GM21576 (cell line): Measurements from ENCODE around the gene BHLHA9.

Experiments
- ATAC-seq: cut with Tn5 transposase; IDR thresholded peaks from one replicate; pipeline ENCODE4 v1.9.1; 2021; ENCODE audit warnings: mild to moderate bottlenecking, moderate library complexity; ENCODE audit not compliant: unreplicated experiment

BHLHA9 gene

GRCh38 chr17:1251866-1252608 lies 18.2 kb upstream of the BHLHA9 start:
- ATAC-seq = no peak

- no peak for ATAC-seq
These were observed 15.2 kb upstream of the BHLHA9 start for GRCh38 chr17:1255041-1255440.

- ATAC-seq = no peak
These were observed 13.5 kb upstream of the BHLHA9 start for GRCh38 chr17:1256699-1257098.

GRCh38 chr17:1260086-1260769 lies 10.0 kb upstream of the BHLHA9 start:
- no peak for ATAC-seq

GRCh38 chr17:1260770-1261161 lies 9.5 kb upstream of the BHLHA9 start:
- no peak for ATAC-seq

GRCh38 chr17:1264196-1264595 lies 6.0 kb upstream of the BHLHA9 start:
- ATAC-seq = no peak

- no peak for ATAC-seq
These were observed 2.7 kb upstream of the BHLHA9 start for GRCh38 chr17:1267471-1267943.

GRCh38 chr17:1271030-1271423 lies 783 bp downstream of the BHLHA9 start:
- no peak for ATAC-seq

GRCh38 chr17:1271441-1271840 lies 1.2 kb downstream of the BHLHA9 start:
- no peak for ATAC-seq

GRCh38 chr17:1272701-1273100 lies 2.5 kb downstream of the BHLHA9 start:
- ATAC-seq = no peak

GRCh38 chr17:1273492-1274244 lies 3.4 kb downstream of the BHLHA9 start:
- no peak for ATAC-seq

GRCh38 chr17:1274245-1274608 lies 4.0 kb downstream of the BHLHA9 start:
- ATAC-seq = no peak

GRCh38 chr17:1275205-1275961 lies 5.1 kb downstream of the BHLHA9 start:
- no peak for ATAC-seq

GRCh38 chr17:1275962-1276736 lies 5.9 kb downstream of the BHLHA9 start:
- no peak for ATAC-seq

GRCh38 chr17:1280652-1281051 lies 10.4 kb downstream of the BHLHA9 start:
- no peak for ATAC-seq

- no peak for ATAC-seq
These were observed 16.3 kb downstream of the BHLHA9 start for GRCh38 chr17:1286379-1287106.

GRCh38 chr17:1289695-1290094 lies 19.5 kb downstream of the BHLHA9 start:
- ATAC-seq = no peak

- ATAC-seq = no peak
These were observed 20.4 kb downstream of the BHLHA9 start for GRCh38 chr17:1290676-1291075.

GRCh38 chr17:1294157-1294717 lies 24.0 kb downstream of the BHLHA9 start:
- no peak for ATAC-seq
